GM18517 (cell line): ENCODE data around the gene CDON.

Experiments used
- ATAC-seq: cut with Tn5 transposase; IDR thresholded peaks from one replicate; pipeline ENCODE4 v1.9.1; 2021; ENCODE audit warnings: mild to moderate bottlenecking, moderate library complexity; ENCODE audit not compliant: unreplicated experiment

Gene CDON

GRCh38 chr11:125945011-125945796 is 117.5 kb downstream of the CDON start:
- ATAC-seq, result no peak

- ATAC-seq, result no peak
These were observed 118.2 kb downstream of the CDON start for GRCh38 chr11:125944350-125945010.

GRCh38 chr11:125943661-125944349 is 118.9 kb downstream of the CDON start:
- no peak for ATAC-seq

- no peak for ATAC-seq
These were observed 119.8 kb downstream of the CDON start for GRCh38 chr11:125942771-125943428.

GRCh38 chr11:125941619-125942611 is 120.8 kb downstream of the CDON start:
- no peak for ATAC-seq

GRCh38 chr11:125941267-125941618 is 121.4 kb downstream of the CDON start:
- ATAC-seq, result no peak

GRCh38 chr11:125940145-125940544 is 122.5 kb downstream of the CDON start:
- no peak for ATAC-seq

GRCh38 chr11:125939081-125939521 is 123.6 kb downstream of the CDON start:
- no peak for ATAC-seq

GRCh38 chr11:125938418-125938817 is 124.2 kb downstream of the CDON start:
- no peak for ATAC-seq

- no peak for ATAC-seq
These were observed 127.0 kb downstream of the CDON start for GRCh38 chr11:125935618-125936199.

GRCh38 chr11:125935056-125935455 is 127.6 kb downstream of the CDON start:
- no peak for ATAC-seq

GRCh38 chr11:125934473-125934872 is 128.2 kb downstream of the CDON start:
- no peak for ATAC-seq

GRCh38 chr11:125933030-125933813 is 129.4 kb downstream of the CDON start:
- no peak for ATAC-seq

GRCh38 chr11:125932301-125932700 is 130.4 kb downstream of the CDON start:
- no peak for ATAC-seq

- ATAC-seq, result no peak
These were observed 131.0 kb downstream of the CDON start for GRCh38 chr11:125931668-125932067.

- no peak for ATAC-seq
These were observed 131.6 kb downstream of the CDON start for GRCh38 chr11:125931116-125931515.

GRCh38 chr11:125930076-125930450 is 132.6 kb downstream of the CDON start:
- ATAC-seq, result no peak

GRCh38 chr11:125929445-125930075 is 133.1 kb downstream of the CDON start:
- no peak for ATAC-seq

GRCh38 chr11:125926682-125927081 is 136.0 kb downstream of the CDON start:
- ATAC-seq, result no peak
